SK-N-MC (cell line): ENCODE measurements around the gene TRAF3IP3.

Experiments
- EZH2 ChIP-seq: fragments of 200-600 bp; sonication (generic); IDR thresholded peaks from one replicate; pipeline ENCODE4 v1.6.1; 2017; ENCODE audit warnings: antibody characterized with exemption
- POLR2AphosphoS5 ChIP-seq: IDR thresholded peaks from 2 replicates; pipeline ENCODE4 v1.6.1; 2012; ENCODE audit warnings: mild to moderate bottlenecking, low read depth, low read length, borderline replicate concordance

DNA sequence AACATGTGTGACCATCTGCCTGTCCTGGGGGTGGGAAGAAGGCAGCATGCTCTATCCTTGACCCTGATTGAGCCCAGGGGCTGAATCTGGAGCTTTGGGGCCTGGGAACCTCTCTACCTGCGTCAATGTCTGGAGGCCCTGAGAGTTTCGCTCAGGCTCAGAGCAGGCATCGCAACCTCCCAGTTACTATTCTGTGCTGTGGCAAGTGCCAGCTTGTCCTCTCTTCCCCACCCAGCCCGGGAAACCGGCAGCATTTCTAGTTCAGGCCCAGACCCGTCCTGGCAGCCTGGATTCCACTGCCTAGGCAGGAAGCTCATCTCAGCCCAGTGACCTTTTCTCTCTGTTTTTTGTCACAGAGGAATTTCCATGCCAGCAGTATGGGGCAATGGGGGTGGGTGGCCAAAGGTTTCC, 60.1 kb downstream of the TRAF3IP3 start:
- TF ChIP-seq POLR2AphosphoS5 = no peak
- no peak for TF ChIP-seq EZH2
